Panc1 (cell line): Measurements from ENCODE around the gene SYT2. TPM values are rescaled to one million over a fixed set of nuclear protein-coding genes. Genes with fewer than 3 reads are reported as not detected.

Experiments
- ATAC-seq: fragments of 200-7000 bp; cut with Tn5 transposase; 2 replicates; pipeline ENCODE4 v1.9.1; 2020; ENCODE audit warnings: mild to moderate bottlenecking, moderate library complexity
- BruUV-seq: library from RNA; stranded (reverse); fragments of 400-500 nt; replicated peaks from 2 replicates; lab custom pipeline; 2021; lab: Mats Ljungman, UMichigan
- CTCF ChIA-PET: fragments of 300-600 bp; sonication (Branson Sonifier 250); formaldehyde crosslinking; loops from one replicate; lab custom pipeline; 2022; ENCODE audit warnings: antibody characterized with exemption; lab: Charles Lee
- POLR2A ChIA-PET: fragments of 300-600 bp; sonication (Branson Sonifier 250); formaldehyde crosslinking; loops from one replicate; lab custom pipeline; 2022; ENCODE audit warnings: antibody characterized with exemption; lab: Charles Lee
- DNase-seq: peaks from one replicate; pipeline ENCODE4 v3.0.0-alpha.2; 2010; ENCODE audit warnings: low read depth, low spot score
- H3K27ac ChIP-seq: 2 replicates; pipeline ENCODE4 v1.5.1; 2011; ENCODE audit warnings: mild to moderate bottlenecking, low read length, inconsistent platforms
- H3K27me3 ChIP-seq: fragments of 200-500 bp; sonication (Bioruptor generic); 2 replicates; pipeline ENCODE4 v1.6.0; 2014; ENCODE audit warnings: low read length, inconsistent platforms; ENCODE audit not compliant: control insufficient read depth, insufficient read depth
- H3K36me3 ChIP-seq: fragments of 200-500 bp; sonication (Bioruptor generic); 2 replicates; pipeline ENCODE4 v1.5.1; 2014; ENCODE audit warnings: inconsistent platforms, mild to moderate bottlenecking, low read length, moderate library complexity; ENCODE audit not compliant: control insufficient read depth, insufficient read depth
- H3K4me1 ChIP-seq: 2 replicates; pipeline ENCODE4 v1.5.1; 2011; ENCODE audit warnings: inconsistent platforms, mild to moderate bottlenecking, low read length, moderate library complexity; ENCODE audit not compliant: control insufficient read depth, insufficient read depth
- H3K4me3 ChIP-seq, 2 experiments: 2 replicates each; pipeline ENCODE4 v1.5.1; 2011 to 2012; ENCODE audit warnings: low read depth in 2 of 2, low read length in 2 of 2, mild to moderate bottlenecking in 2 of 2, inconsistent platforms in 1 of 2, moderate library complexity in 1 of 2
- H3K9me3 ChIP-seq: fragments of 200-500 bp; sonication (Bioruptor generic); 2 replicates; pipeline ENCODE4 v1.5.1; 2014; ENCODE audit warnings: low read depth, mild to moderate bottlenecking, inconsistent platforms, low read length, moderate library complexity; ENCODE audit not compliant: control insufficient read depth, insufficient read depth
- POLR2AphosphoS5 ChIP-seq: IDR thresholded peaks from 2 replicates; pipeline ENCODE4 v1.6.1; 2012; ENCODE audit warnings: mild to moderate bottlenecking, low read depth, low read length, moderate library complexity
- SIN3A ChIP-seq: IDR thresholded peaks from 2 replicates; pipeline ENCODE4 v1.6.1; 2012; ENCODE audit warnings: low read depth, mild to moderate bottlenecking, low read length, moderate library complexity, borderline replicate concordance; ENCODE audit not compliant: insufficient read depth
- TCF7L2 ChIP-seq: IDR thresholded peaks from 2 replicates; pipeline ENCODE4 v1.6.1; 2011; ENCODE audit warnings: mild to moderate bottlenecking, low read depth, low read length, inconsistent platforms
- in situ Hi-C: cut with HindIII; loops from 2 replicates; pipeline ENCODE4 v1.10.0; 2016; ENCODE audit warnings: low sequenced_read_pairs, low pct_unique_long_range_greater_than_20kb
- intact Hi-C: fragments of 100-400 bp; cut with micrococcal nuclease; formaldehyde crosslinking; loops from one replicate; pipeline ENCODE4 v1.10.0; 2022; ENCODE audit not compliant: unreplicated experiment
- total RNA-seq: library from RNA; stranded (reverse); gene quantifications from one replicate; pipeline ENCODE4 v1.2.1, GENCODE V29; 2021; ENCODE audit not compliant: unreplicated experiment
- TF ChIP-seq, protein P1 (sequence below), 2 experiments: IDR thresholded peaks; 2 replicates each; pipeline ENCODE4 v1.6.1; 2011 to 2012; ENCODE audit warnings: low read depth in 2 of 2, control low read depth in 1 of 2, low read length in 1 of 2, mild to moderate bottlenecking in 1 of 2, moderate library complexity in 1 of 2; ENCODE audit not compliant: insufficient read depth in 1 of 2
- TF ChIP-seq, protein P2 (sequence below): fragments of 450-650 bp; IDR thresholded peaks from 2 replicates; pipeline ENCODE4 v1.5.1; 2017; ENCODE audit warnings: mild to moderate bottlenecking

SYT2 gene
- total RNA-seq, 1 experiment from 2014 or later = 0.03 TPM

DNA sequence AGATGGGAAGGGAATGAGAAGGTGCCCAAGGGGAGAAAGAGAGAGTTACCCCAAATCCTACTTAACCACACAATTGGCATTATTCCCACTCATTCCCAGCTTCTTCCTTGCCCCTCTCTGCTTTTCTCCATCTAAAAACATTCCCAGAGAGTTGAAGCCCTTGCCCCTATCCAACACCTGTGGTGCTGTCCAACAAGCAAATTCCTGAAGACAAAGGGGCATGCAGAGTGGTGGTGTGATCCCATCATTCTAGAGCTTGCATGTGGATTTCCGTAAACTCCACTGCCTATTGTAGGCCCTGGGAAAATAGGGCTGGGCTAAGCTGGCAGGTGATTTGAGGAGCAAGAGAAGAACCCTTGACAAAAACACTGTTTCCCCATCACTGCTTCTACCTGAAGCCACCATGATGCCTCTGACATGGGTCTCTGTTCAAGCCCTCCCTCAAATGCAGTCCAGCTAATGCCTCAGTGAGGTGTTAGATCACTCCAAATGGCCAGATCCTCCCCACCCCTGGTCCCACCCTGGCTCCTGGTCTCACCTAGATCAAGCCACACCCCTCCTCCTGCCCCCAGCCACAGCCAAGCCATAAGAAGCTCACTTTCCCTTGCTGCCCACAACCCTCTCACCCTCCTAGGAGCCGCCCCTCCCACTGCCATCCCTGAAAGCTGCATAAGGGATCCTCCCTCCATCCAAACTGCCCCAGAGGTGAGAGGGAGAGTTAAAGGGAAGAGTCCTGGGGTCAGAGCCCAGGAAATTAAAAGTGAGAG is 29.5 kb downstream of the SYT2 start:
- no TSS peak for BruUV-seq
- peaks cover 9% of the 10 kb centered on the region for H3K27me3 ChIP-seq
- no peak for ATAC-seq

DNA sequence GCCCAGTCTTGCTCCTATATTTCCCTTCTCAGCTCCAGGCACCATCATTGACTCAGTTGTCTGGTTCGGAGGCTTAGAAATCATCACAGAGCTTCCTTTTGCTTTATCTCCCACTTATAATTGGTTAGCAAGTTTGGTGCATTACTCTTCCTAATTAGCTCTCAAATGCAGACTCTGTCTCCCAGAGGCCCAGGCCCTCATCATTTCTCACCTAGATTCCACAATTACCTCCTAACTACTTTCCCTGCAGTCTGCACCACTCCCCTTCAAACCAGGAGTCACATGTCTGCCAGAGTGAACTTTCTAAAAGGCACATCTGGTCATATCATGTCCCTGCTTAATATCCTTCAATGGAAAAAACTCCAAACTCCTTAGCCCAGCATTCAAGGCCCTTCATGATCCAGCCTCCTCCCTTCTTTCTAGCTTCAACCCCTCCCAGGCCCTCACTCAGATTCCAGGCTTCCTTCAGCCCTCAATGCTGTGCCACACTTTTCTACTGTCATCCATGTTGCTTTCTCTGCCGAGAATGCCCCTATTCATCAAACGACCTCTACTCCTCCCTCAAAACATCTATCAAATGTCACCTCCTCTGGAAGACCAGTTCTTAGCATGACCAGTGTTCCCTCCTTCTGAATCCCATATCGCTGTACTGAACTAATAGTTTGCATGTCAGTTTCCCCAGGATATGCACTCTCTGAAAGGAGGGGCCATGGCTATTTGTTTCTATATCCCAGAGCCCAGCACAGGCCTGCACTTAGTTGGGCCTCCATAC is 30.7 kb downstream of the SYT2 start:
- Histone ChIP-seq H3K36me3 (no peaks in the 10 kb centered on the region), H3K9me3 (0 out of 2 replicates have a peak, but pooled peaks cover 7% of the 10 kb centered on the region), H3K4me1 (no peaks in the 10 kb centered on the region), H3K4me3 (no peak overlapping the region), H3K27me3 (peaks cover 9% of the 10 kb centered on the region), H3K27ac (no peak overlapping the region)
- no peak for ATAC-seq
- intact Hi-C loops = no loop called here
- ChIA-PET CTCF (no interaction called here), POLR2A (no interaction called here)
- TF ChIP-seq SIN3A = no peak
- no peak for TF ChIP-seq POLR2AphosphoS5
- TF ChIP-seq, protein P1, sequence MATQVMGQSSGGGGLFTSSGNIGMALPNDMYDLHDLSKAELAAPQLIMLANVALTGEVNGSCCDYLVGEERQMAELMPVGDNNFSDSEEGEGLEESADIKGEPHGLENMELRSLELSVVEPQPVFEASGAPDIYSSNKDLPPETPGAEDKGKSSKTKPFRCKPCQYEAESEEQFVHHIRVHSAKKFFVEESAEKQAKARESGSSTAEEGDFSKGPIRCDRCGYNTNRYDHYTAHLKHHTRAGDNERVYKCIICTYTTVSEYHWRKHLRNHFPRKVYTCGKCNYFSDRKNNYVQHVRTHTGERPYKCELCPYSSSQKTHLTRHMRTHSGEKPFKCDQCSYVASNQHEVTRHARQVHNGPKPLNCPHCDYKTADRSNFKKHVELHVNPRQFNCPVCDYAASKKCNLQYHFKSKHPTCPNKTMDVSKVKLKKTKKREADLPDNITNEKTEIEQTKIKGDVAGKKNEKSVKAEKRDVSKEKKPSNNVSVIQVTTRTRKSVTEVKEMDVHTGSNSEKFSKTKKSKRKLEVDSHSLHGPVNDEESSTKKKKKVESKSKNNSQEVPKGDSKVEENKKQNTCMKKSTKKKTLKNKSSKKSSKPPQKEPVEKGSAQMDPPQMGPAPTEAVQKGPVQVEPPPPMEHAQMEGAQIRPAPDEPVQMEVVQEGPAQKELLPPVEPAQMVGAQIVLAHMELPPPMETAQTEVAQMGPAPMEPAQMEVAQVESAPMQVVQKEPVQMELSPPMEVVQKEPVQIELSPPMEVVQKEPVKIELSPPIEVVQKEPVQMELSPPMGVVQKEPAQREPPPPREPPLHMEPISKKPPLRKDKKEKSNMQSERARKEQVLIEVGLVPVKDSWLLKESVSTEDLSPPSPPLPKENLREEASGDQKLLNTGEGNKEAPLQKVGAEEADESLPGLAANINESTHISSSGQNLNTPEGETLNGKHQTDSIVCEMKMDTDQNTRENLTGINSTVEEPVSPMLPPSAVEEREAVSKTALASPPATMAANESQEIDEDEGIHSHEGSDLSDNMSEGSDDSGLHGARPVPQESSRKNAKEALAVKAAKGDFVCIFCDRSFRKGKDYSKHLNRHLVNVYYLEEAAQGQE (IDR thresholded peaks at IDR 0.05; ENCODE audit: insufficient read depth in 1 of 2, low read depth in 2 of 2, low read length in 1 of 2) = no peak
- TF ChIP-seq, protein P2, sequence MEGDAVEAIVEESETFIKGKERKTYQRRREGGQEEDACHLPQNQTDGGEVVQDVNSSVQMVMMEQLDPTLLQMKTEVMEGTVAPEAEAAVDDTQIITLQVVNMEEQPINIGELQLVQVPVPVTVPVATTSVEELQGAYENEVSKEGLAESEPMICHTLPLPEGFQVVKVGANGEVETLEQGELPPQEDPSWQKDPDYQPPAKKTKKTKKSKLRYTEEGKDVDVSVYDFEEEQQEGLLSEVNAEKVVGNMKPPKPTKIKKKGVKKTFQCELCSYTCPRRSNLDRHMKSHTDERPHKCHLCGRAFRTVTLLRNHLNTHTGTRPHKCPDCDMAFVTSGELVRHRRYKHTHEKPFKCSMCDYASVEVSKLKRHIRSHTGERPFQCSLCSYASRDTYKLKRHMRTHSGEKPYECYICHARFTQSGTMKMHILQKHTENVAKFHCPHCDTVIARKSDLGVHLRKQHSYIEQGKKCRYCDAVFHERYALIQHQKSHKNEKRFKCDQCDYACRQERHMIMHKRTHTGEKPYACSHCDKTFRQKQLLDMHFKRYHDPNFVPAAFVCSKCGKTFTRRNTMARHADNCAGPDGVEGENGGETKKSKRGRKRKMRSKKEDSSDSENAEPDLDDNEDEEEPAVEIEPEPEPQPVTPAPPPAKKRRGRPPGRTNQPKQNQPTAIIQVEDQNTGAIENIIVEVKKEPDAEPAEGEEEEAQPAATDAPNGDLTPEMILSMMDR = no peak
- TF ChIP-seq TCF7L2 = no peak
- no peak for DNase-seq
- in situ Hi-C loops = no loop called here
- no TSS peak for BruUV-seq

More for the DNA sequence above, 29.5 kb downstream of the SYT2 start:
- no peak overlapping the region for H3K4me3 ChIP-seq
- CTCF ChIA-PET = no interaction called here
- H3K4me1 ChIP-seq = no peaks in the 10 kb centered on the region
- H3K27ac ChIP-seq = no peak overlapping the region
- TF ChIP-seq, protein P1 (IDR thresholded peaks at IDR 0.05; ENCODE audit: insufficient read depth in 1 of 2, low read depth in 2 of 2, low read length in 1 of 2) = peak in 1 of 2 experiments; percentile 73; a peak in 2 of 4 replicates
- TF ChIP-seq TCF7L2 (no peak), SIN3A (no peak)
- TF ChIP-seq, protein P2 = no peak
- in situ Hi-C loops (no loop called here), intact Hi-C loops (no loop called here)
- POLR2A ChIA-PET = no interaction called here
- H3K9me3 ChIP-seq = 0 out of 2 replicates have a peak, but pooled peaks cover 7% of the 10 kb centered on the region
- H3K36me3 ChIP-seq = no peaks in the 10 kb centered on the region
- DNase-seq = no peak
